ENCODE data around the gene TRAPPC2L. TPM values are rescaled to one million over a fixed set of nuclear protein-coding genes. Genes with fewer than 3 reads are reported as not detected.

TRAPPC2L gene
- total RNA-seq, 1 experiment from 2014 or later = 94.1 TPM

DNA sequence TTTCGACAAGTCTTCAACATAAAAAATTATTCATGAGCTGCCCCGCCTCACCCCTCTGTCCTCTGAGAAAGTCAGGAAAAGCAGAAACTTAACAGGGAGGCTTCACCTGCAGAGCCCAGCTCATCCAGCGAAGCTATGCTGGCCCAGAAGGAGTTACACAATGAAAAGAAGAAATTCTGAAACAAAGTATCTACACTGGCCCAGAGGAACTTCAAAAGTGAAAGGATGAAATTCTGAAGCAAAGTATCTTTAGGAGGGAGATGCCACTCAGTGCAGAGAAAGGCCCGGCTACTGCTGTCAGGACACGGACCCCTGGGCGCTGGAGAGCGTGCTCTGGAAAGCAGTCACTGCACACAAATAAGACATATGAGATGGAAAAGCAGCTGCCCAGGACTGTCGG lies 1.8 kb upstream of the TRAPPC2L start:
- Histone ChIP-seq H3K27me3 (ENCODE audit: insufficient read depth, low read length) (no peaks in the 10 kb centered on the region), H3K9me3 (ENCODE audit: control insufficient read depth in 1 of 2, insufficient read depth in 1 of 2, low read depth in 1 of 2, low read length in 2 of 2) (no peaks in the 10 kb centered on the region), H3K27ac (ENCODE audit: low read depth, low read length) (no peak overlapping the region), H2AFZ (ENCODE audit: low read depth, low read length, poor library complexity, severe bottlenecking) (no peak overlapping the region), H3K9ac (ENCODE audit: low read length) (no peak overlapping the region), H3K4me2 (ENCODE audit: low read length) (peak overlapping the region; percentile 22; the same call in 1 of the 2 replicates), H3K79me2 (ENCODE audit: insufficient read depth, low read length) (peaks cover 29% of the 10 kb centered on the region), H3K4me1 (ENCODE audit: control insufficient read depth in 1 of 2, insufficient read depth in 2 of 2, low read length in 2 of 2) (peaks cover 19 to 26% of the 10 kb centered on the region in 2 experiments), H3K36me3 (ENCODE audit: control insufficient read depth in 1 of 2, insufficient read depth in 2 of 2, low read length in 2 of 2) (peaks cover 15 to 16% of the 10 kb centered on the region in 2 experiments; a peak in 3 of 4 replicates), H3K9me2 (ENCODE audit: insufficient read depth) (no peaks in the 10 kb centered on the region), H4K20me1 (ENCODE audit: insufficient read depth) (no peaks in the 10 kb centered on the region), H3K4me3 (replicated peaks in 1 of 2; ENCODE audit: low read depth in 1 of 2, low read length in 2 of 2) (no peak overlapping the region)
- ChIA-PET RAD21 (ENCODE audit: low non-redundant PET in 1 of 2, low total read pairs in 2 of 2, uncharacterized antibody in 2 of 2, unreplicated experiment in 2 of 2) (interaction anchor here in 1 of 2 experiments (0.7 kb wide), 1 partner anchor 313 kb away, joined by 4 read pairs; no protein-coding TSS in a partner anchor), POLR2A (no interaction called here), CTCF (no interaction called here)
- TF ChIP-seq, protein P1, sequence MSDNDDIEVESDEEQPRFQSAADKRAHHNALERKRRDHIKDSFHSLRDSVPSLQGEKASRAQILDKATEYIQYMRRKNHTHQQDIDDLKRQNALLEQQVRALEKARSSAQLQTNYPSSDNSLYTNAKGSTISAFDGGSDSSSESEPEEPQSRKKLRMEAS (IDR thresholded peaks at IDR 0.05) = no peak
- TF ChIP-seq EZH2phosphoT487 (IDR thresholded peaks at IDR 0.05; ENCODE audit: borderline replicate concordance) (no peak), CEBPB (IDR thresholded peaks at IDR 0.05; ENCODE audit: low read depth) (no peak), ELF1 (IDR thresholded peaks at IDR 0.05; ENCODE audit: borderline replicate concordance, low read depth) (no peak), POLR2A (IDR thresholded peaks at IDR 0.05; ENCODE audit: borderline replicate concordance, extremely low read depth, insufficient read depth, insufficient read length) (no peak), EZH2 (IDR thresholded peaks at IDR 0.05) (no peak)
- intact Hi-C loops (cut with micrococcal nuclease) = no loop called here
- DNase-seq (ENCODE audit: low read depth, low spot score) (no peak), ATAC-seq (no peak)
- BruUV-seq (replicated peaks) = TSS peak; percentile 30

DNA sequence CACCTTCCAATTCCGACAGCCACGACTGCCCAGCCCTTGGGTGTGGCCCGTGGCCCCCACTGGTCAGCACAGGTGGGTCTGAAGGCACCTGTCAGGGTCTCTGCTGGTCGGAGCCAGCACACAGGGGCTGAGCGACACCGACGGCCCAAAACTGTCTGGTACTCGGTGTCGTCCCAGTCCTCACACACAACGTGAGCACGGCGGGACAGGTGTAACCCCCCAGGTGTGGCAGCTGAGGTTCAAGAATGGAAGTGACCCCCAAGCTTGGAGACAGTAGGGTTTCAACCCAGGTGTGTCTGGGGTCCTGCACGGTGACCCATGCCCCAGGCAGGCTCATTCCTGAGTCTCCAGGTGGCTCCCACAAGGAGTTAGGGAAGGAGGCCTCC lies 1.2 kb upstream of the TRAPPC2L start:
- ATAC-seq = no peak

More for the DNA sequence above, 1.2 kb upstream of the TRAPPC2L start:
- H3K27me3 ChIP-seq (ENCODE audit: insufficient read depth, low read length) = no peaks in the 10 kb centered on the region
- no peaks in the 10 kb centered on the region for H3K9me3 ChIP-seq (ENCODE audit: control insufficient read depth in 1 of 2, insufficient read depth in 1 of 2, low read depth in 1 of 2, low read length in 2 of 2)
- RAD21 ChIA-PET (ENCODE audit: low non-redundant PET in 1 of 2, low total read pairs in 2 of 2, uncharacterized antibody in 2 of 2, unreplicated experiment in 2 of 2) = no interaction called here
- TF ChIP-seq SRF (IDR thresholded peaks at IDR 0.05; ENCODE audit: low read depth) = no peak
- TF ChIP-seq, protein P1 (IDR thresholded peaks at IDR 0.05) = no peak
- no peak for TF ChIP-seq TCF7L2 (IDR thresholded peaks at IDR 0.05; ENCODE audit: borderline replicate concordance, extremely low read depth, insufficient read depth, insufficient read length)
- no peak for TF ChIP-seq FOSL1 (IDR thresholded peaks at IDR 0.05; ENCODE audit: low read depth)
- TF ChIP-seq ZFX (IDR thresholded peaks at IDR 0.05) = no peak
- TF ChIP-seq EZH2 (IDR thresholded peaks at IDR 0.05) = no peak
- no peak for DNase-seq (ENCODE audit: low read depth, low spot score)
- no peaks in the 10 kb centered on the region for H4K20me1 ChIP-seq (ENCODE audit: insufficient read depth)
- no peaks in the 10 kb centered on the region for H3K9me2 ChIP-seq (ENCODE audit: insufficient read depth)
- H3K36me3 ChIP-seq (ENCODE audit: control insufficient read depth in 1 of 2, insufficient read depth in 2 of 2, low read length in 2 of 2) = peaks cover 21% of the 10 kb centered on the region in 2 experiments; a peak in 3 of 4 replicates
- intact Hi-C loops (cut with micrococcal nuclease) = loop anchor here (2.0 kb wide), 1 partner anchor 361 kb away; the partner anchor contains the start of gene ZNF778
- peak overlapping the region; percentile 39; the same call in 1 of the 2 replicates for H3K27ac ChIP-seq (ENCODE audit: low read depth, low read length)
- BruUV-seq (replicated peaks) = no TSS peak
- H3K4me2 ChIP-seq (ENCODE audit: low read length) = peak overlapping the region; percentile 93
- CTCF ChIA-PET = no interaction called here
- peak overlapping the region; percentile 64 to 100 for H3K4me3 ChIP-seq (replicated peaks in 1 of 2; ENCODE audit: low read depth in 1 of 2, low read length in 2 of 2)
- H2AFZ ChIP-seq (ENCODE audit: low read depth, low read length, poor library complexity, severe bottlenecking) = no peak overlapping the region
- H3K4me1 ChIP-seq (ENCODE audit: control insufficient read depth in 1 of 2, insufficient read depth in 2 of 2, low read length in 2 of 2) = peaks cover 19 to 26% of the 10 kb centered on the region in 2 experiments
- H3K9ac ChIP-seq (ENCODE audit: low read length) = peak overlapping the region; percentile 58
- POLR2A ChIA-PET = no interaction called here
- peaks cover 29% of the 10 kb centered on the region for H3K79me2 ChIP-seq (ENCODE audit: insufficient read depth, low read length)

All from HCT116 (cell line).